GM23338 (cell line): ENCODE data around the gene CFAP65.

Experiments
- CREB1 ChIP-seq: fragments of 250-450 bp; sonication (Bioruptor Pico); IDR thresholded peaks from 2 replicates; pipeline ENCODE4 v1.5.0; 2020; ENCODE audit warnings: low read depth, mild to moderate bottlenecking, moderate library complexity
- CTCF ChIP-seq, 2 experiments: fragments of 200-600 bp in 1 of 2; sonication (generic) in 1 of 2; conservative IDR thresholded peaks; 2 replicates each; pipeline versions ENCODE4 v1.5.1 to v1.6.1; 2016 to 2017; ENCODE audit warnings: antibody characterized with exemption in 2 of 2, low read depth in 2 of 2, mild to moderate bottlenecking in 2 of 2, moderate library complexity in 1 of 2
- EZH2 ChIP-seq: fragments of 200-600 bp; sonication (generic); IDR thresholded peaks from one replicate; pipeline ENCODE4 v1.8.0; 2017; ENCODE audit warnings: antibody characterized with exemption, mild to moderate bottlenecking, low read depth; ENCODE audit not compliant: unreplicated experiment
- EZH2phosphoT487 ChIP-seq: fragments of 200-600 bp; sonication (generic); IDR thresholded peaks from one replicate; pipeline ENCODE4 v1.8.1; 2018; ENCODE audit warnings: antibody characterized with exemption; ENCODE audit not compliant: unreplicated experiment
- JUNB ChIP-seq: IDR thresholded peaks from one replicate; pipeline ENCODE4 v1.6.1; 2016; ENCODE audit warnings: antibody characterized with exemption; ENCODE audit not compliant: unreplicated experiment
- NANOG ChIP-seq: IDR thresholded peaks from 2 replicates; pipeline ENCODE4 v1.6.1; 2016; ENCODE audit warnings: antibody characterized with exemption, borderline replicate concordance
- POLR2AphosphoS5 ChIP-seq: IDR thresholded peaks from 2 replicates; pipeline ENCODE4 v1.6.1; 2016; ENCODE audit warnings: antibody characterized with exemption, low read depth
- ZNF331 ChIP-seq: fragments of 250-450 bp; sonication (Bioruptor Pico); IDR thresholded peaks from 2 replicates; pipeline ENCODE4 v1.5.0; 2020; ENCODE audit warnings: low read depth, mild to moderate bottlenecking, moderate library complexity
- TF ChIP-seq, protein P1 (sequence below): IDR thresholded peaks from one replicate; pipeline ENCODE4 v1.6.1; 2018; ENCODE audit warnings: antibody characterized with exemption; ENCODE audit not compliant: unreplicated experiment
- TF ChIP-seq, protein P2 (sequence below): IDR thresholded peaks from 2 replicates; pipeline ENCODE4 v1.6.1; 2016; ENCODE audit warnings: antibody characterized with exemption

DNA sequence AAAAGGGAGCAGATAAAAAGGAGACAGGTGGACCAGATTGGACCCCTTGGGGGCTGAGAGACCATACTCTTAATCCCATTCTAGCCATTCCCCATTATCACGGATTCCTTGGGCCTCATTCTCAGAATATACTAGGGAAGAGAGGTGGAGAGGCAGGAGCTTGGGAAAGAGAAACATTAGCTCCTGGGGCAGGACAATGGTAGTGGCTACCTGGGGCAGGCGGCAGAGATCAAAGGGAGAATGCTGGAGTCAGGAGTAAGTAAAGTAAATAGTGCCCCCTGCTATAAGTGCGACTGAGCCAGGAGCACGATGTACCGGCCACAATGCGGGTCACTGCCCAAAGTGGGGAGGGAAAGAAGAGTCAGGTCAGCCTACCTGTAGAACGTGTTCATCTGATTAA lies 39.8 kb upstream of the CFAP65 start:
- no peak for TF ChIP-seq EZH2phosphoT487
- no peak for TF ChIP-seq CTCF (conservative IDR thresholded peaks at IDR 0.05; ENCODE audit: low read depth in 2 of 2)
- TF ChIP-seq POLR2AphosphoS5: no peak
- TF ChIP-seq, protein P1, sequence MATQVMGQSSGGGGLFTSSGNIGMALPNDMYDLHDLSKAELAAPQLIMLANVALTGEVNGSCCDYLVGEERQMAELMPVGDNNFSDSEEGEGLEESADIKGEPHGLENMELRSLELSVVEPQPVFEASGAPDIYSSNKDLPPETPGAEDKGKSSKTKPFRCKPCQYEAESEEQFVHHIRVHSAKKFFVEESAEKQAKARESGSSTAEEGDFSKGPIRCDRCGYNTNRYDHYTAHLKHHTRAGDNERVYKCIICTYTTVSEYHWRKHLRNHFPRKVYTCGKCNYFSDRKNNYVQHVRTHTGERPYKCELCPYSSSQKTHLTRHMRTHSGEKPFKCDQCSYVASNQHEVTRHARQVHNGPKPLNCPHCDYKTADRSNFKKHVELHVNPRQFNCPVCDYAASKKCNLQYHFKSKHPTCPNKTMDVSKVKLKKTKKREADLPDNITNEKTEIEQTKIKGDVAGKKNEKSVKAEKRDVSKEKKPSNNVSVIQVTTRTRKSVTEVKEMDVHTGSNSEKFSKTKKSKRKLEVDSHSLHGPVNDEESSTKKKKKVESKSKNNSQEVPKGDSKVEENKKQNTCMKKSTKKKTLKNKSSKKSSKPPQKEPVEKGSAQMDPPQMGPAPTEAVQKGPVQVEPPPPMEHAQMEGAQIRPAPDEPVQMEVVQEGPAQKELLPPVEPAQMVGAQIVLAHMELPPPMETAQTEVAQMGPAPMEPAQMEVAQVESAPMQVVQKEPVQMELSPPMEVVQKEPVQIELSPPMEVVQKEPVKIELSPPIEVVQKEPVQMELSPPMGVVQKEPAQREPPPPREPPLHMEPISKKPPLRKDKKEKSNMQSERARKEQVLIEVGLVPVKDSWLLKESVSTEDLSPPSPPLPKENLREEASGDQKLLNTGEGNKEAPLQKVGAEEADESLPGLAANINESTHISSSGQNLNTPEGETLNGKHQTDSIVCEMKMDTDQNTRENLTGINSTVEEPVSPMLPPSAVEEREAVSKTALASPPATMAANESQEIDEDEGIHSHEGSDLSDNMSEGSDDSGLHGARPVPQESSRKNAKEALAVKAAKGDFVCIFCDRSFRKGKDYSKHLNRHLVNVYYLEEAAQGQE: no peak
- no peak for TF ChIP-seq CREB1 (CRISPR knock-in tag)
- no peak for TF ChIP-seq EZH2
- no peak for TF ChIP-seq JUNB
- TF ChIP-seq, protein P2, sequence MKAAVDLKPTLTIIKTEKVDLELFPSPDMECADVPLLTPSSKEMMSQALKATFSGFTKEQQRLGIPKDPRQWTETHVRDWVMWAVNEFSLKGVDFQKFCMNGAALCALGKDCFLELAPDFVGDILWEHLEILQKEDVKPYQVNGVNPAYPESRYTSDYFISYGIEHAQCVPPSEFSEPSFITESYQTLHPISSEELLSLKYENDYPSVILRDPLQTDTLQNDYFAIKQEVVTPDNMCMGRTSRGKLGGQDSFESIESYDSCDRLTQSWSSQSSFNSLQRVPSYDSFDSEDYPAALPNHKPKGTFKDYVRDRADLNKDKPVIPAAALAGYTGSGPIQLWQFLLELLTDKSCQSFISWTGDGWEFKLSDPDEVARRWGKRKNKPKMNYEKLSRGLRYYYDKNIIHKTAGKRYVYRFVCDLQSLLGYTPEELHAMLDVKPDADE: no peak
- TF ChIP-seq ZNF331 (CRISPR knock-in tag): no peak
- TF ChIP-seq NANOG: no peak
